ENCODE measurements around the gene TARM1.

TARM1 gene

DNA sequence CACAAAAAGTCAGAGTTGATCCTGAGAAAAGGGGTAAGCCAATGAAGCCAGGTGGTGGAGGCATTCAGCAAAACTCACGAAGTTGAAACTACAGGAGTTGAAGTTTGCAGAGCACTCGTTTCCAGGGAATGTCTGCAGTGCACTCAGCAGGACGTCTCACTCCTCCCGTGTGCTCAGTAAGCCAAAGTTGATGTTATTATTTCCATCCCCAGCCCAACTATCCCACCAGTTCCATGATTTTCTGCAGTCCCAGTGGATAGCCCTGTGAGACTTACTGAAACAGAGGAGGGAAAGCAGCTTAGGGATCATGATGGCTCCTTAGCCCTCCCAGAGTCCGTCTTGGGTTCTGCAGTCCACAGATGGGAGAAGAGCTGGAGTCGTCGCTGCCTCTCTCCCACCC, at the start of gene TARM1:
Gene TARM1 (minus strand): TSS at position 334 of the 400 bp plus-strand sequence. CDS start 25 bp downstream, at position 309.
- H3K9me3 ChIP-seq (ENCODE audit: insufficient read depth, low read length), result peaks cover 19% of the 10 kb centered on the region
- no peaks in the 10 kb centered on the region for H3K27me3 ChIP-seq (ENCODE audit: insufficient read depth, insufficient read length)
- H3K36me3 ChIP-seq (ENCODE audit: insufficient read depth, insufficient read length, low read length), result no peaks in the 10 kb centered on the region
- H3K4me1 ChIP-seq (ENCODE audit: insufficient read depth, insufficient read length), result no peaks in the 10 kb centered on the region
- no peak for DNase-seq (ENCODE audit: low read depth, low spot score)
- no peak within 1 kb of the TSS for H3K4me3 ChIP-seq (ENCODE audit: insufficient read length, low read depth)
- no peak within 1 kb of the TSS for H3K9ac ChIP-seq (ENCODE audit: insufficient read length, low read depth)
- TF ChIP-seq ZNF274 (IDR thresholded peaks at IDR 0.05; ENCODE audit: low read depth, low read length) (no peak), YY1 (IDR thresholded peaks at IDR 0.05; ENCODE audit: insufficient read depth, insufficient read length) (no peak), SUZ12 (IDR thresholded peaks at IDR 0.05; ENCODE audit: extremely low read depth, insufficient read depth, insufficient read length) (no peak)

DNA sequence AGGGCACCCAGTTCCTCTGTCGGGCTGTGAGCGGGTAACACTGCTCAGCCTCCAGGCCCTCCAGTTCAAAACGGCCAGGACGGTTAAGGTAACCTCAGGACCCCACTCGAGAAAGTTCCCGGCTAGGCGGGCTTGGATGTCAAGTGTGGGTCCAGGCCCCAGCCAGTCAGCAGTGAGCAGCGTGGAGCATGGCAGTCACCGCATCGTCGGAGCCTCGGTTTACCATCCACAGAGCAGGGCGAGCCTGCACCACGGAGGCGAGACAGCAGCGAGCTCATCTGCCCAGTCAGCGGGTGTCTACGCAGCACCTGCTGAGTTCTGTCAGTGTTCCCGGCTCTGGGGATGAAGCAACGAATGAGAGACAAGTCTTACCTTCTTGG, 48.4 kb upstream of the TARM1 start:
- no peaks in the 10 kb centered on the region for H3K4me1 ChIP-seq (ENCODE audit: insufficient read depth, insufficient read length)

DNA sequence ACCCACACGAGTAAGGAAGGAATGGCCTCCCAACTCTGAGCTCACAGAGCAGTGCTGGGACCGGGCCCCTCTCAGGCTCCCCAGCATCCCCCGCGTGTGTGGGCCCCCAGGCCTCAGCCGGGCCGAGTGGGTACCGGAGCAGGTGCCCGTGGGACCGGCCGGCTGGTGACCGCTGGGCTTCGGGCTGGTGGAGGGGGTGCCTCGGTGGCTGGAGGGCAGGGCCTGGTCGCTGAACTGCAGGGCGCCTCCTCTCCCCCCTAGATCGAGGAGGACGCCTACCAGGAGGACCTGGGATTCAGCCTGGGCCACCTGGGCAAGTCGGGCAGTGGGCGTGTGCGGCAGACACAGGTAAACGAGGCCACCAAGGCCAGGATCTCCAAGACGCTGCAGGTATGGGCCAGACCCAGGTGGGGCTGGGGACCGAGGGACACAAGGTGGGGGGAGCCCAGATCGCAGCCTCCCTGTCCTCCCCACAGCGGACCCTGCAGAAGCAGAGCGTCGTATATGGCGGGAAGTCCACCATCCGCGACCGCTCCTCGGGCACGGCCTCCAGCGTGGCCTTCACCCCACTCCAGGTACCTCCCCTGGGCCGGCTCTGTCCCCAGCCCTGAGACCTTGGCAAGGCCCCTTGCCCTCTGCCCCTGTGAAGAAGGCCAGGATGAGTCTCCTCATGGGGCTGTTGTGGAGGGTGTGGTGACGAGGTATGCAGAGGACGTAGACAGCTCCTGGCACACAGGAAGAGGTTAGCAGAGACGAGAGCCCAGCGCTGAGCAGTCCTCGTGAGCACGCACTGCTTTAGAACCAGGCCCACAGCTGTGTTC, 47.8 kb upstream of the TARM1 start:
- H3K27me3 ChIP-seq (ENCODE audit: insufficient read depth, insufficient read length), result no peaks in the 10 kb centered on the region
- H3K9me3 ChIP-seq (ENCODE audit: insufficient read depth, low read length), result peaks cover 7% of the 10 kb centered on the region; the same call in 1 of the 2 replicates
- no peak for TF ChIP-seq ZNF274 (IDR thresholded peaks at IDR 0.05; ENCODE audit: low read depth, low read length)
- TF ChIP-seq YY1 (IDR thresholded peaks at IDR 0.05; ENCODE audit: insufficient read depth, insufficient read length), result no peak
- no peak for TF ChIP-seq SUZ12 (IDR thresholded peaks at IDR 0.05; ENCODE audit: extremely low read depth, insufficient read depth, insufficient read length)
- H3K36me3 ChIP-seq (ENCODE audit: insufficient read depth, insufficient read length, low read length), result peaks cover 69% of the 10 kb centered on the region
- H3K4me3 ChIP-seq (ENCODE audit: insufficient read length, low read depth), result no peak overlapping the region
- no peaks in the 10 kb centered on the region for H3K4me1 ChIP-seq (ENCODE audit: insufficient read depth, insufficient read length)
- DNase-seq (ENCODE audit: low read depth, low spot score), result no peak
- H3K9ac ChIP-seq (ENCODE audit: insufficient read length, low read depth), result no peak overlapping the region

More for the DNA sequence above, 48.4 kb upstream of the TARM1 start:
- Histone ChIP-seq H3K9ac (ENCODE audit: insufficient read length, low read depth) (no peak overlapping the region), H3K36me3 (ENCODE audit: insufficient read depth, insufficient read length, low read length) (peaks cover 63% of the 10 kb centered on the region), H3K9me3 (ENCODE audit: insufficient read depth, low read length) (peaks cover 7% of the 10 kb centered on the region; the same call in 1 of the 2 replicates), H3K27me3 (ENCODE audit: insufficient read depth, insufficient read length) (no peaks in the 10 kb centered on the region), H3K4me3 (ENCODE audit: insufficient read length, low read depth) (no peak overlapping the region)
- TF ChIP-seq ZNF274 (IDR thresholded peaks at IDR 0.05; ENCODE audit: low read depth, low read length), result no peak
- TF ChIP-seq SUZ12 (IDR thresholded peaks at IDR 0.05; ENCODE audit: extremely low read depth, insufficient read depth, insufficient read length), result no peak
- no peak for TF ChIP-seq YY1 (IDR thresholded peaks at IDR 0.05; ENCODE audit: insufficient read depth, insufficient read length)
- DNase-seq (ENCODE audit: low read depth, low spot score), result no peak

DNA sequence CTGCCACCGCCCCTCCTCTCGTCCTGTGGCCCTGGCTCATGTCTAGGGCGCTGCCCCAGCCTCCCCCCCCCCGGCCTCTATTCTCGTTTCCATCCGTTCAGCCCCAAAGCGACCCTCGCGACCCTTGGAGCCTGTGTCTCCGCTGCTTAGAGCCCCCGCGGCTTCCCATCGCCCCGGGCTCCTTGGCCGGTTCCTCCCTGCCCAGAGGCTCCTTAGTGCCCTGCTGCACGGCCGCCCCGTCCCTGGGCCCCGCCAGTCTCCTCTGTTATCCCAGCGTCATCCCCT, 47.2 kb upstream of the TARM1 start:
- TF ChIP-seq YY1 (IDR thresholded peaks at IDR 0.05; ENCODE audit: insufficient read depth, insufficient read length) (no peak), SUZ12 (IDR thresholded peaks at IDR 0.05; ENCODE audit: extremely low read depth, insufficient read depth, insufficient read length) (no peak), ZNF274 (IDR thresholded peaks at IDR 0.05; ENCODE audit: low read depth, low read length) (no peak)
- Histone ChIP-seq H3K9me3 (ENCODE audit: insufficient read depth, low read length) (peaks cover 3% of the 10 kb centered on the region; the same call in 1 of the 2 replicates), H3K4me1 (ENCODE audit: insufficient read depth, insufficient read length) (no peaks in the 10 kb centered on the region), H3K4me3 (ENCODE audit: insufficient read length, low read depth) (no peak overlapping the region), H3K36me3 (ENCODE audit: insufficient read depth, insufficient read length, low read length) (peaks cover 74% of the 10 kb centered on the region), H3K9ac (ENCODE audit: insufficient read length, low read depth) (no peak overlapping the region), H3K27me3 (ENCODE audit: insufficient read depth, insufficient read length) (no peaks in the 10 kb centered on the region)
- no peak for DNase-seq (ENCODE audit: low read depth, low spot score)

DNA sequence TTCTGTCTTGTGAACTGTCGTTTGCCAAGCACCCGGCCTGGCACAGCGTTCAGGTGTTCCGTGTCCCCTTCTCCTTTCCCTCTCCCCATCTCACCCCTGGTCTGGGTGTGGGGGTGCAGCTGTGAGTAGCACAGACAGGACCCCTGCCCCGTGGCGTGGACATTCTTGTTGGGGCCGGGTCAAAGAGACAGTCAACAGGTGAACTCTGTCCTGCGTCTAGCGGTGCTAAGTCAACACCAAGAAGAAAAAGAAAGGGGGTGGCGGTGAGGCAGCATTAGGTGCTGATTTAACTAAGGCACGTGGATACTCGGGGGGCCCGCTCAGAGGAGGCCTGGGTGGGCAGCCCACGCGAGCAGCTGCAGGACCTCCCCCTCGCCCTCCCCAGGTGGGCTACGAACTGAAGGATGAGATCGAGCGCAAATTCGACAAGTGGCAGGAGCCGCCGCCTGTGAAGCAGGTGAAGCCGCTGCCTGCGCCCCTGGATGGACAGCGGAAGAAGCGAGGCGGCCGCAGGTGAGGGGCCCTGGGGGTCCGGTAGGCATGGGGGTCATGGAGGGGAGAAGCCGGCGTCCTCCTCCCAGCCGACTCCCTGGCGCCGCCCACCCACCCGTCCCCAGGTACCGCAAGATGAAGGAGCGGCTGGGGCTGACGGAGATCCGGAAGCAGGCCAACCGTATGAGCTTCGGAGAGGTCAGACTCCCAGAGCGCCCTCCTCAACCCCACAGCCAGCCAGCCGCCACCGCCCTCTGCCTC, 46.7 kb upstream of the TARM1 start:
- Histone ChIP-seq H3K27me3 (ENCODE audit: insufficient read depth, insufficient read length) (no peaks in the 10 kb centered on the region), H3K9me3 (ENCODE audit: insufficient read depth, low read length) (no peaks in the 10 kb centered on the region), H3K4me1 (ENCODE audit: insufficient read depth, insufficient read length) (no peaks in the 10 kb centered on the region), H3K4me3 (ENCODE audit: insufficient read length, low read depth) (no peak overlapping the region), H3K36me3 (ENCODE audit: insufficient read depth, insufficient read length, low read length) (peaks cover 75% of the 10 kb centered on the region), H3K9ac (ENCODE audit: insufficient read length, low read depth) (no peak overlapping the region)
- no peak for TF ChIP-seq ZNF274 (IDR thresholded peaks at IDR 0.05; ENCODE audit: low read depth, low read length)
- no peak for TF ChIP-seq YY1 (IDR thresholded peaks at IDR 0.05; ENCODE audit: insufficient read depth, insufficient read length)
- no peak for TF ChIP-seq SUZ12 (IDR thresholded peaks at IDR 0.05; ENCODE audit: extremely low read depth, insufficient read depth, insufficient read length)
- no peak for DNase-seq (ENCODE audit: low read depth, low spot score)

DNA sequence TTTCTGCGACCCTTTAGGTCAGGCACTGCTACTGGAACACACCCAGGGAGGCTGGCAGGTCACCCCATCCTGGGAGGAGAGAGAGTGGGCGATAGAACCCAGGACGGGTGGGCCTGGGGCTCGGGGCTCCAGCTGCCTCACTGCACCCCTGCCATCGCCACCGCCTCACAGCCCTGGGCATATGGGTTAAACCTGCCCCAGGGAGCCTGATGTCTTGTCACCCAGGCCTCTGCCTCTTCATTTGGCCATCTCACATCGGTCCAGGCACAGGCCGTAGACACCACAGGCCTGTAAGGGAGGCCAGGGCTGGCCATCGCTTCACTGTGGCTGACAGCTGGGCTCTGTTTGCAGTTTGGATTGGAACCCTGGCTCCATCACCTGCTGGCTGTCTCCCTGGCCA, 44.5 kb upstream of the TARM1 start:
- Histone ChIP-seq H3K9ac (ENCODE audit: insufficient read length, low read depth) (no peak overlapping the region), H3K36me3 (ENCODE audit: insufficient read depth, insufficient read length, low read length) (peaks cover 80% of the 10 kb centered on the region), H3K9me3 (ENCODE audit: insufficient read depth, low read length) (no peaks in the 10 kb centered on the region), H3K4me3 (ENCODE audit: insufficient read length, low read depth) (no peak overlapping the region), H3K4me1 (ENCODE audit: insufficient read depth, insufficient read length) (no peaks in the 10 kb centered on the region), H3K27me3 (ENCODE audit: insufficient read depth, insufficient read length) (no peaks in the 10 kb centered on the region)
- TF ChIP-seq SUZ12 (IDR thresholded peaks at IDR 0.05; ENCODE audit: extremely low read depth, insufficient read depth, insufficient read length) (no peak), ZNF274 (IDR thresholded peaks at IDR 0.05; ENCODE audit: low read depth, low read length) (no peak), YY1 (IDR thresholded peaks at IDR 0.05; ENCODE audit: insufficient read depth, insufficient read length) (no peak)
- no peak for DNase-seq (ENCODE audit: low read depth, low spot score)

DNA sequence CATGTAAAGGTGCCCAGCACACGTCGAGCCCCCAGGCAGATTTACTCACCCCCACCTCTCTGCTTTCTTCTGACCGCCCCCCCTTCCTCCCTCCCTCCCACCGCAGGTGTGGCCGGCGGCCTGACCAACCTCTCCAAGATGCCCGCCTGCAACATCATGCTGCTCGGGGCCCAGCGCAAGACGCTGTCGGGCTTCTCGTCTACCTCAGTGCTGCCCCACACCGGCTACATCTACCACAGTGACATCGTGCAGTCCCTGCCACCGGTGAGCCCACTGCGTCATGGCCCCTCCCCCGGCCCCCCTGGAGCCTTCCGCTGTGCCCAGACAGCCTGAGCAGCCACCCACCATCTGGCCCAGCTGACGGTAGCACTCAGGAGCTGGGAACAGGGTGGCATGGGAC, 43.2 kb upstream of the TARM1 start:
- TF ChIP-seq YY1 (IDR thresholded peaks at IDR 0.05; ENCODE audit: insufficient read depth, insufficient read length) (no peak), ZNF274 (IDR thresholded peaks at IDR 0.05; ENCODE audit: low read depth, low read length) (no peak), SUZ12 (IDR thresholded peaks at IDR 0.05; ENCODE audit: extremely low read depth, insufficient read depth, insufficient read length) (no peak)
- Histone ChIP-seq H3K9me3 (ENCODE audit: insufficient read depth, low read length) (no peaks in the 10 kb centered on the region), H3K36me3 (ENCODE audit: insufficient read depth, insufficient read length, low read length) (peaks cover 86% of the 10 kb centered on the region), H3K27me3 (ENCODE audit: insufficient read depth, insufficient read length) (no peaks in the 10 kb centered on the region), H3K4me3 (ENCODE audit: insufficient read length, low read depth) (no peak overlapping the region), H3K4me1 (ENCODE audit: insufficient read depth, insufficient read length) (no peaks in the 10 kb centered on the region), H3K9ac (ENCODE audit: insufficient read length, low read depth) (no peak overlapping the region)
- DNase-seq (ENCODE audit: low read depth, low spot score), result no peak

Data from NT2/D1 (cell line).